Esophagus (tissue), 2 donors: ENCODE measurements around the gene KLC1. TPM values are rescaled to one million over a fixed set of nuclear protein-coding genes. Genes with fewer than 3 reads are reported as not detected.

Experiments used
- H3K27ac ChIP-seq, 2 donors: one replicate each; pipeline ENCODE4 v1.5.1; 2013; ENCODE audit warnings: low read depth in 2 of 2, mild to moderate bottlenecking in 2 of 2, inconsistent platforms in 1 of 2, low read length in 1 of 2, moderate library complexity in 1 of 2
- H3K27me3 ChIP-seq, 2 donors: one replicate each; pipeline ENCODE4 v1.6.1; 2013; ENCODE audit warnings: low read length in 2 of 2, control low read depth in 1 of 2, mild to moderate bottlenecking in 1 of 2; ENCODE audit not compliant: insufficient read depth in 2 of 2, control insufficient read depth in 1 of 2
- H3K36me3 ChIP-seq, 2 donors: one replicate each; pipeline ENCODE4 v1.6.1; 2013; ENCODE audit warnings: low read length in 1 of 2; ENCODE audit not compliant: control insufficient read depth in 2 of 2, insufficient read depth in 2 of 2
- H3K4me1 ChIP-seq, 2 donors: one replicate each; pipeline ENCODE4 v1.6.1; 2013; ENCODE audit warnings: low read length in 1 of 2; ENCODE audit not compliant: control insufficient read depth in 2 of 2, insufficient read depth in 2 of 2
- H3K4me3 ChIP-seq, 2 donors: one replicate each; pipeline ENCODE4 v1.5.1; 2013; ENCODE audit warnings: low read length in 2 of 2, mild to moderate bottlenecking in 2 of 2, low read depth in 1 of 2, moderate library complexity in 1 of 2
- H3K9me3 ChIP-seq, 2 donors: one replicate each; pipeline ENCODE4 v1.6.1; 2013; ENCODE audit warnings: mild to moderate bottlenecking in 2 of 2, low read depth in 1 of 2, low read length in 1 of 2, moderate library complexity in 1 of 2; ENCODE audit not compliant: control insufficient read depth in 2 of 2, insufficient read depth in 1 of 2
- WGBS, 2 donors: extraction: QIAGEN DNeasy Blood & Tissue Kit; methylation state at CpG; one replicate each; pipeline ENCODE4 v1.1.7; 2013; 5-methylcytosine and 5-hydroxymethylcytosine counted together
- polyA plus RNA-seq, 2 donors: library from polyadenylated mRNA; stranded (reverse); fragments of 200-250 nt; gene quantifications; one replicate each; pipeline ENCODE4 v1.2.3, GENCODE V29; 2013
- donor health status: healthy with polysubstance abuse.
- donor health status: Bipolar disorder and iron deficiency.

Gene KLC1
- polyA plus RNA-seq, 2 donors = 69.8 to 102 TPM

DNA sequence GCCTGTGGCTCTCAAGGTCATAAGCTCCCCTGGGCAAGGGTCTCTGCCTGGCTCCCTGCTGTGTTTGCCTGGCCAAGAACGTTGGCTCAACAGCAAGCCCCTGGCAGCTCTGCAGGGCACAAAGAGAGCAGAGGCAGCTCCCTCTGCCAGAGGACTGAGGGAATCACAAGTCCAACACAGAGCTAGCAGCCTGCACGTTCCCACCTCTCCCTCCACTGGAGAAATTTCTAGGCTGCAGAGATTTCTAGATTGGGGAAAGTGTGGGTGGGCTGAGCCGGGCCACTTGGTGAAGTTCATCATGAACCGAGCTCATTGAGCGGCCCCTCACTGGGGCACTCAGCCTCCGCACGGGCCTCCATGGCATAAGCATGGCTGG, 106.4 kb downstream of the KLC1 start:
- H3K9me3 ChIP-seq = no peaks in the 10 kb centered on the region
- H3K27me3 ChIP-seq = no peaks in the 10 kb centered on the region
- no peak overlapping the region for H3K4me3 ChIP-seq
- H3K4me1 ChIP-seq = peaks cover 11 to 30% of the 10 kb centered on the region in 2 donors
- peak overlapping the region; percentile 92 to 96 for H3K27ac ChIP-seq
- WGBS, 2 donors = 64 to 65% methylated on average over 7 of the region's 7 CpGs
- H3K36me3 ChIP-seq = peaks cover 16 to 47% of the 10 kb centered on the region in 2 donors

DNA sequence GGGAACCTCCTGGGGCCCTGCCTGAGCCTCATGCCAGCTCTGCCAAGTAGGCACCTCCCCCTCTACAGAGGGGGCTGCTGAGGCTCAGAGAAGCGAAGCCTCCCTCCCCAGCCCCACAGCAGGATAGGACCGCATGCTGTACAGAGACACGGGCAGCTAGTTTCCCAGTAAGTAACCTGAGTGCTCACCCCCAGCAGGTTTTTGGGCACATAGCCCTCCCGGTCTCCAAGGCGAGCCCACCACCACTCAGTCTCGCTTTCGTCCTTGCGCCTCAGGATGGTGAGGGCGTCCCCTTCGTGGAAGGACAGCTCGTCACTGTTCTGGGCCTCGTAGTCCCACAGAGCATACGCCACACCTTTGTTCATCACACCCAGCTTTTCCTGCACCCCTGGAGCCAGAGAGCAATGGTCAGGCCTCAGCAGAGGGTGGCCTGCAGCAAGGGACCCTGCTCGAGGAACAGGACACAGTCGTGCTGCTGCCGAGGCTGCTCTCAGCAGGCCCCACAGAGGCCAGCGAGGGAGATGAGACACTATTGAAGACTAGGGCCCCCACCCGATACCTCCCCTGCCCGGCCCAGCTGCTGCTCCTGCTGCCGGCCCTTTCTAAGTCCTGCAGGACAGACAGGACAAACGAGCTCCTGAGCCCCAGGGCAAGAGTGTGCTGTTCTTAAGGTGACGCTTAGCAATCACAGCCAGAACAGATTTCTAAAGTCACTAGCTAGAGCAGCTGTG, 107.0 kb downstream of the KLC1 start:
- Histone ChIP-seq H3K9me3 (no peaks in the 10 kb centered on the region), H3K4me1 (peaks cover 8 to 26% of the 10 kb centered on the region in 2 donors), H3K27me3 (no peaks in the 10 kb centered on the region), H3K36me3 (peaks cover 20 to 45% of the 10 kb centered on the region in 2 donors), H3K27ac (peak overlapping the region; percentile 92 to 96), H3K4me3 (no peak overlapping the region)
- 71 to 73% methylated on average over 22 of the region's 22 CpGs for WGBS, 2 donors

DNA sequence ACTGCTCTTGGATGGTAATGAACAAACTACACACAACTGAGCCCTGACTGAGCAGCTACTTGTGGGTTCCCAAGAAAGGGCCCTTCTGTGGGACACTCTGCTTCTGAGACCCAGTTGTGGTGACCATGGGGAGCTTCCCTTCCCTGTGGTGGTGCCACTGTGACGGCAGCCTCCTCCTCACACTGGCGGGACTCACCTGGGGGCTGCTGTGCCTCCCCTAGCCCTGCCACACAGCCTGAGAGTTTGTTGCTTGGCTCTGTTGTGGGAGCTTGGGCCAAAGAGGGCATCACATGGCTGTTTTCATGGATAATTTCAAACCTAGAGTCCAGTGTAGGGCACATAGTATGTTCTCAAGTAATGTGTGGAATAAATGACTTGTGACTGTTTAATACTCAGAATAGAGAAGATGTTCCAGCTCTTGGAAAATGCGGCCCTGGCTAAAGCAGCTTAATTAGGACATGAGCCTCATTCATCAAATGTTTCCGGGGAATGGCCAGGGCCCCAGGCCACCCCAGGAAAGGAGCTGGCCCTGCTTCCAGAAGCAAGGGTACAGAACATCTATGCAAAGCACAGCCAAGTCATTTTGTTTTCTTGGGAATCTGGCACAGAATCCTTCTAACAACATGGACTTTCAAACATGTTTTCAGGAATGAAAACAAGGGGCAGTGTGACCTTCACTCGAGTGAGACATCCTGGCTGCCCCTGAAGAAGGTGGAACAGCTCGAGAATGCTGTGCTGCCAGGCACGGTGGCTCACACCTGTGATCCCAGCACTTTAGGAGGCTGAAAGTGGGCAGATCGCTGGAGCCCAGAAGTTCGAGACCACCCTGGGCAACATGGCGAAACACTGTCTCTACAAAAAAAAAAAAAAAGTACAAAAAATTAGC, 107.8 kb downstream of the KLC1 start:
- peak overlapping the region; percentile 92 to 96 for H3K27ac ChIP-seq
- H3K36me3 ChIP-seq = peaks cover 20 to 49% of the 10 kb centered on the region in 2 donors
- peaks cover 8 to 25% of the 10 kb centered on the region in 2 donors for H3K4me1 ChIP-seq
- no peaks in the 10 kb centered on the region for H3K27me3 ChIP-seq
- H3K4me3 ChIP-seq = no peak overlapping the region
- WGBS, 2 donors = 69 to 71% methylated on average over 10 of the region's 10 CpGs
- no peaks in the 10 kb centered on the region for H3K9me3 ChIP-seq

DNA sequence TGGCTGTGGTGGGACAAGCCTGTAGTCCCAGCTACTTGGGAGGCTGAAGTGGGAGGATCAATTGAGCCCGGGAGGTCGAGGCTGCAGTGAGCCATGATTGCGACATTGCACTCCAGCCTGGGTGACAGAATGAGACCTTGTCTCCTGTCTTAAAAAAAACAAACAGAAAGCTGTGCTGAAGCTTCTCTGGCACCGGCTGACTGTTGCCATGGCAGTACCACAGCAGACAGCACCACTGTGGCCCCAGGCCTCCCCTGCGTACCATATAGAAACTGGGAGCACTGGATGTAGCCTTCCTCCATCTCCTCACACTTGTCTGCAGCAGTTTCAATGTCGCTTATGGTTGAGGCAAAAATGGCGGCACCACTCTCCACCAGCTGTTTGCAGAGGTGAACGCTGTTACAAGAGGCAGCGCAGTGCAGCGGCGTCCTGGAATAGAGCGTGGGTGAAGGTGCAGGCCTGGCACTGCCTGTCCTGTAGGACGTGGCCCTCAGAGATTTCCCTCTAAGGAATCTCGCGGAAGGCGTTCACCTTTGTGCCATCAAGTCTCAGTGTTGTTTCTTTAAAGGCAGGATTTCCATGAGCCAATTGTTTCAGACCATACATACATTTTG, 108.5 kb downstream of the KLC1 start:
- Histone ChIP-seq H3K27ac (peak overlapping the region in 1 of 2 donors; percentile 96), H3K4me1 (peaks cover 7 to 23% of the 10 kb centered on the region in 2 donors), H3K27me3 (no peaks in the 10 kb centered on the region), H3K36me3 (peaks cover 20 to 50% of the 10 kb centered on the region in 2 donors), H3K4me3 (no peak overlapping the region), H3K9me3 (no peaks in the 10 kb centered on the region)
- 89 to 91% methylated on average over 16 of the region's 16 CpGs for WGBS, 2 donors

DNA sequence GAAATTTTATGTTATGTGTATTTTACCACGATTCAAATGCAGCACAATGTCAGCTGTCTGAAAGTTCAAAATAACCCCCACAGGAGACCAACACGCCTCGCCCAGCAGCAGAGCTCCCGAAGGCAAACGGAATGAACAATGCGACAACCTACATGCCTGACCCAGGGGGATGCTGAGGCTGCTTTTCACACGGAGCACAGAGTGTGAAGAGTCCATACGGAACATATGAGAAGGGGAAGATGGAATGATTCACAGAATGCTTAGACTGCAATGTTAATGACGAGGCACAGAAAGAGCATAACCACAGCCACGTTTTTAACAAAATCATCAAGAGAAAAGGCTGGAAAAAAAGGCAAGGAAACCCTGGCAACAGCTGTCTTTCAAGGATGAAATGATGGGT, 109.2 kb downstream of the KLC1 start:
- Histone ChIP-seq H3K9me3 (no peaks in the 10 kb centered on the region), H3K27me3 (no peaks in the 10 kb centered on the region), H3K27ac (no peak overlapping the region), H3K4me1 (peaks cover 5 to 23% of the 10 kb centered on the region in 2 donors), H3K4me3 (no peak overlapping the region), H3K36me3 (peaks cover 16 to 47% of the 10 kb centered on the region in 2 donors)
- 81 to 83% methylated on average over 10 of the region's 10 CpGs for WGBS, 2 donors

DNA sequence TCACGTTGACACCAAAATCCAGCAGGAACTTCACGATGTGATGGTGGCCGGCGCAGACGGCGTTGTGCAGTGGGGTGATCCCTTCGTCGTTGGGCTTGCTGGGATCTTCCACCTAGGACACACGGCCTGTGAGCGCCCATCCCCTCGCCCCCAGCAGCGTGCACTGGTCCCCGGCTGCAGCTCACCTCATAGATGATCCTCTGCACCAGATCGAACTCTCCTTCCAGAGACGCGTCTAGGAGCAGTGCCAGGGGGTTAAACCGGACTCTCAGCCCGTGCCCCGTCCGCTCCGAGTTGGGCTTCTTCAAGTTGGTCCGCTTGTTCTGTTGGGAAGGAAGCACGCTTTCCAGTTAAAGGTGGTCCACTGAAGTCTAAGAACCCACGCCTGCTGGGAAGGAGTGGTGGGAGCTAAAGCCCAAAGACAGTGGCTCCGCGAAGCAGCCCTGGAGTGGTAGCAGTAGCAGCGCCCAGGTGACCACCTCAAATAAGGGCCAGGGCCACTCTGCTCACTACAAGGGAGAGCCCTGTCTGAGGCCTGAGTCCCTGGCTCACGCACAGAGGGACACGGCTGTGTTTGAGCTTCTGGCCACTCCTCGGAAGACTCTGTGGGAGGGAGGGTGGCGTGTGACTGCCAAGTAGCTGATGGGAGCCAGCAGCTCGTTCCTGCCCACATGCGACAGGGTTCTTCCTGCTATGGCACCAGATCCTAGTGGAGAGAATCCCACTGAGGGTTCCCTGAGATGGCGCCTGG, 109.9 kb downstream of the KLC1 start:
- H3K36me3 ChIP-seq = peaks cover 16 to 52% of the 10 kb centered on the region in 2 donors
- no peaks in the 10 kb centered on the region for H3K27me3 ChIP-seq
- 86 to 87% methylated on average over 34 of the region's 34 CpGs for WGBS, 2 donors
- peaks cover 5 to 18% of the 10 kb centered on the region in 2 donors for H3K4me1 ChIP-seq
- no peaks in the 10 kb centered on the region for H3K9me3 ChIP-seq
- H3K27ac ChIP-seq = no peak overlapping the region
- H3K4me3 ChIP-seq = no peak overlapping the region

DNA sequence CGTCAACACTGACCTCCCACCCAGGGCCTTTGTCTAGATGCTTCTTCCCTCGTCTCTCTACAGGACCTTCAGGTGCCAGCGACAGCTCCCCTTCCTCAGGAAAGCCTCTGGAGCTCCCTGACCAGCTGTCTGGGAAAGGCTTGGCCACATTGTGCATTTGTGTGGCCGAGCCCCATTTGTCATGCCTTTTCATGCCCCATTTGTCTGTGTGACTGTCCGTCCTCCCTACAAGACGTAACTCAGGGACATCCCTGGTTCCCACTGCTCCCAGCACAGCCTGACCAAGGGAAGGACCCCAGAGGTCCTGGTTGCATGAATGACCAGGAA, 110.4 kb downstream of the KLC1 start:
- Histone ChIP-seq H3K4me1 (peaks cover 5 to 15% of the 10 kb centered on the region in 2 donors), H3K9me3 (no peaks in the 10 kb centered on the region), H3K27ac (no peak overlapping the region), H3K36me3 (peaks cover 16 to 47% of the 10 kb centered on the region in 2 donors), H3K27me3 (no peaks in the 10 kb centered on the region), H3K4me3 (no peak overlapping the region)
- 90% methylated on average over 6 of the region's 6 CpGs for WGBS, 2 donors

DNA sequence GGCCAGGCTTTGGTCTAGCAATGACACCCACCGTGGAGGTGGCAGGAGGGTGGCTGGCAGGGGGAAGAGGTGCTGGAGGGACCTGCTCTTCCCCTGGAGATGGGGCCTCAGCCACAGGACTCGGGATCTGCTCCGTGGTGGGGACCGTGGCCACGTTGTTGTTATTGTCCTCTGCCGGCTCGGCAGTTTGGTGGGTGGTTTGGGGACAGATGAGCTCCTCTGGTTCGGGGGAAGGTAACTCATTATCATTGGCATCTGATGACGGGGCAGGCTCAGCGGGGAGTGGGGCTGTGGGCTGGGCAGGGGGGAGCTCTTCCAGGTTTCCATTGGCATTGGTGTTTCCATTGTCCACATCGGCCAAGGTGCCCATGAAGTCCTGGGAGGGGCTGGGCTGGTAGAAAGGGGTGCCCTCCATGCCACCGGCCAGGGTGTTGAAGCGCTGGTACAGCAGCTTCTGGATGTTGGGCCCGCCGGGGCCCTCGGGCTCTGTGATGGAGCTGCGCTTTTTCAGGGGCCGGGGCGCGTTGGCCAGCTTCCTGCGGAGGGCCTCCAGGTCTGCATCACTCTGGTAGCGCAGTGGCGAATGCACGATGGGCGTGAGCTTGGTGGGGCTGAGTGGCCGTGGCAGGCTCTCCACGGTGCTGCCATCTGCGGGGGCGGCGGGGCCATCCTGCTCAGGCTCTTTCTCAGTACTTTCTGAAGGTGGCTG, 110.9 kb downstream of the KLC1 start:
- Histone ChIP-seq H3K4me1 (peaks cover 5 to 13% of the 10 kb centered on the region in 2 donors), H3K27me3 (no peaks in the 10 kb centered on the region), H3K36me3 (peaks cover 15 to 49% of the 10 kb centered on the region in 2 donors), H3K27ac (no peak overlapping the region), H3K4me3 (no peak overlapping the region), H3K9me3 (no peaks in the 10 kb centered on the region)
- WGBS, 2 donors = 92 to 94% methylated on average over 30 of the region's 30 CpGs
